ENCODE data around the gene PCDHB6.
"Not testable (repeated sequence)": the region's sequence is repeated elsewhere in the genome, so short reads cannot be mapped to it uniquely, and the experiment has no call there.

PCDHB6 gene

GRCh38 chr5:141172381-141173204 lies 22.7 kb downstream of the PCDHB6 start, which contains the start of gene PCDHB7:
Gene PCDHB7 (plus strand): TSS chr5:141172644. CDS start chr5:141172836, 192 bp downstream.
- DNase-seq: no peak

- not testable (repeated sequence) for DNase-seq
Measured at GRCh38 chr5:141174291-141175104, 24.6 kb downstream of the PCDHB6 start.

GRCh38 chr5:141175933-141176332 lies 26.1 kb downstream of the PCDHB6 start:
- no peak for DNase-seq

GRCh38 chr5:141177577-141178191 lies 27.8 kb downstream of the PCDHB6 start, which contains the start of gene PCDHB8:
Gene PCDHB8 (plus strand): TSS chr5:141177790. CDS start chr5:141178035, 245 bp downstream.
- DNase-seq: not testable (repeated sequence)

GRCh38 chr5:141179371-141179770 lies 29.5 kb downstream of the PCDHB6 start:
- not testable (repeated sequence) for DNase-seq

GRCh38 chr5:141179876-141180275 lies 30.0 kb downstream of the PCDHB6 start:
- DNase-seq: not testable (repeated sequence)

- no peak for DNase-seq
Measured at GRCh38 chr5:141180313-141180712, 30.5 kb downstream of the PCDHB6 start.

- DNase-seq: peak; percentile 9
Measured at GRCh38 chr5:141182248-141182647, 32.4 kb downstream of the PCDHB6 start, which contains the start of gene PCDHB16. Gene PCDHB16 (plus strand): TSS chr5:141182387. CDS start chr5:141182560, 173 bp downstream.

- not testable (repeated sequence) for DNase-seq
Measured at GRCh38 chr5:141184117-141184855, 34.4 kb downstream of the PCDHB6 start.

GRCh38 chr5:141186897-141187512 lies 37.1 kb downstream of the PCDHB6 start, which contains the start of gene PCDHB9:
Gene PCDHB9 (plus strand): TSS chr5:141187161. CDS start chr5:141187319, 158 bp downstream.
- DNase-seq: peak; percentile 71

GRCh38 chr5:141188682-141189081 lies 38.8 kb downstream of the PCDHB6 start:
- DNase-seq: not testable (repeated sequence)

- not testable (repeated sequence) for DNase-seq
Measured at GRCh38 chr5:141189131-141189530, 39.3 kb downstream of the PCDHB6 start.

GRCh38 chr5:141192110-141192725 lies 42.4 kb downstream of the PCDHB6 start, which contains the start of gene PCDHB10:
Gene PCDHB10 (plus strand): TSS chr5:141192353. CDS start chr5:141192553, 200 bp downstream.
- DNase-seq: no peak

- not testable (repeated sequence) for DNase-seq
Measured at GRCh38 chr5:141194332-141194731, 44.5 kb downstream of the PCDHB6 start.

GRCh38 chr5:141196363-141196762 lies 46.5 kb downstream of the PCDHB6 start:
- DNase-seq: no peak

GRCh38 chr5:141199359-141200235 lies 49.7 kb downstream of the PCDHB6 start, which contains the start of gene PCDHB11:
Gene PCDHB11 (plus strand): TSS chr5:141199627. CDS start chr5:141199775, 148 bp downstream.
- DNase-seq: no peak

- DNase-seq: not testable (repeated sequence)
Measured at GRCh38 chr5:141201126-141201525, 51.3 kb downstream of the PCDHB6 start.

- DNase-seq: not testable (repeated sequence)
Measured at GRCh38 chr5:141201646-141202045, 51.8 kb downstream of the PCDHB6 start.

Measured in NCI-H345 (cell line).